SK-N-SH treated with all-trans-retinoic acid at 6 μM for 48 hours (cell line): ENCODE results near the gene GPR3.

Experiments used
- ATAC-seq: fragments of 200-7000 bp; cut with Tn5 transposase; 3 replicates; pipeline ENCODE4 v1.9.1; 2020; ENCODE audit warnings: mild to moderate bottlenecking, moderate library complexity
- ARNTL ChIP-seq: fragments of 450-650 bp; formaldehyde crosslinking; IDR thresholded peaks from 2 replicates; pipeline ENCODE4 v1.5.0; 2020; ENCODE audit warnings: low read depth, mild to moderate bottlenecking, moderate library complexity, borderline replicate concordance
- BACH2 ChIP-seq: fragments of 250-450 bp; sonication (Bioruptor Pico); IDR thresholded peaks from 2 replicates; pipeline ENCODE4 v1.9.0; 2021; ENCODE audit warnings: mild to moderate bottlenecking, borderline replicate concordance
- CREB5 ChIP-seq: fragments of 250-450 bp; sonication (Bioruptor Pico); IDR thresholded peaks from 2 replicates; pipeline ENCODE4 v1.5.1; 2020; ENCODE audit warnings: low read depth, mild to moderate bottlenecking, moderate library complexity
- CSDC2 ChIP-seq: fragments of 250-450 bp; sonication (Bioruptor Pico); IDR thresholded peaks from 2 replicates; pipeline ENCODE4 v1.5.0; 2020; ENCODE audit warnings: mild to moderate bottlenecking, moderate library complexity
- CSRNP3 ChIP-seq: fragments of 250-450 bp; sonication (Bioruptor Pico); IDR thresholded peaks from 2 replicates; pipeline ENCODE4 v1.5.1; 2021; ENCODE audit warnings: mild to moderate bottlenecking, moderate library complexity
- ESRRG ChIP-seq: fragments of 250-450 bp; sonication (Bioruptor Pico); IDR thresholded peaks from 2 replicates; pipeline ENCODE4 v1.6.1; 2021; ENCODE audit warnings: mild to moderate bottlenecking
- GLIS3 ChIP-seq: fragments of 250-450 bp; sonication (Bioruptor Pico); IDR thresholded peaks from 2 replicates; pipeline ENCODE4 v1.5.0; 2020; ENCODE audit warnings: mild to moderate bottlenecking, moderate library complexity
- ISL1 ChIP-seq: fragments of 250-450 bp; sonication (Bioruptor Pico); IDR thresholded peaks from 2 replicates; pipeline ENCODE4 v2.1.2; 2022; ENCODE audit warnings: mild to moderate bottlenecking, moderate library complexity
- OSR1 ChIP-seq: fragments of 250-450 bp; sonication (Bioruptor Pico); IDR thresholded peaks from 2 replicates; pipeline ENCODE4 v1.8.0; 2022; ENCODE audit warnings: moderate library complexity, mild to moderate bottlenecking, inconsistent platforms
- PATZ1 ChIP-seq: fragments of 250-450 bp; sonication (Bioruptor Pico); IDR thresholded peaks from 2 replicates; pipeline ENCODE4 v1.8.0; 2020; ENCODE audit warnings: mild to moderate bottlenecking, moderate library complexity, borderline replicate concordance
- RARB ChIP-seq: fragments of 250-450 bp; sonication (Bioruptor Pico); IDR thresholded peaks from 2 replicates; pipeline ENCODE4 v1.8.0; 2021; ENCODE audit warnings: mild to moderate bottlenecking, moderate library complexity
- SNAI2 ChIP-seq: fragments of 250-450 bp; sonication (Bioruptor Pico); IDR thresholded peaks from 2 replicates; pipeline ENCODE4 v1.5.0; 2020; ENCODE audit warnings: mild to moderate bottlenecking, moderate library complexity
- TCF4 ChIP-seq: fragments of 250-450 bp; sonication (Bioruptor Pico); IDR thresholded peaks from 2 replicates; pipeline ENCODE4 v1.8.0; 2021; ENCODE audit warnings: mild to moderate bottlenecking, moderate library complexity, borderline replicate concordance
- TSHZ2 ChIP-seq: fragments of 250-450 bp; sonication (Bioruptor Pico); IDR thresholded peaks from 2 replicates; pipeline ENCODE4 v1.5.0; 2020; ENCODE audit warnings: mild to moderate bottlenecking, moderate library complexity
- ZC3H10 ChIP-seq: fragments of 250-450 bp; sonication (Bioruptor Pico); IDR thresholded peaks from 2 replicates; pipeline ENCODE4 v1.5.1; 2021; ENCODE audit warnings: mild to moderate bottlenecking, moderate library complexity
- ZFP3 ChIP-seq: fragments of 250-450 bp; sonication (Bioruptor Pico); IDR thresholded peaks from 2 replicates; pipeline ENCODE4 v1.5.0; 2020; ENCODE audit warnings: mild to moderate bottlenecking, moderate library complexity
- ZFP30 ChIP-seq: fragments of 450-650 bp; formaldehyde crosslinking; IDR thresholded peaks from 2 replicates; pipeline ENCODE4 v1.5.0; 2022; ENCODE audit warnings: mild to moderate bottlenecking, moderate library complexity
- ZNF70 ChIP-seq: fragments of 450-650 bp; formaldehyde crosslinking; IDR thresholded peaks from 2 replicates; pipeline ENCODE4 v1.5.0; 2020; ENCODE audit warnings: mild to moderate bottlenecking, moderate library complexity
- ZNF8 ChIP-seq: fragments of 450-650 bp; formaldehyde crosslinking; IDR thresholded peaks from 2 replicates; pipeline ENCODE4 v1.5.0; 2020; ENCODE audit warnings: mild to moderate bottlenecking, moderate library complexity

Gene GPR3

GRCh38 chr1:27427816-27428315 lies 35.4 kb downstream of the GPR3 start:
- no peak for ATAC-seq
- TF ChIP-seq RARB: no peak
- TF ChIP-seq PATZ1 (CRISPR knock-in tag): no peak
- TF ChIP-seq ZNF8 (CRISPR knock-in tag): no peak
- no peak for TF ChIP-seq ZC3H10 (CRISPR knock-in tag)
- TF ChIP-seq CSRNP3 (CRISPR knock-in tag): no peak
- no peak for TF ChIP-seq ZFP30 (CRISPR knock-in tag)
- no peak for TF ChIP-seq OSR1 (CRISPR knock-in tag)
- TF ChIP-seq ZFP3 (CRISPR knock-in tag): no peak
- no peak for TF ChIP-seq CSDC2 (CRISPR knock-in tag)
- no peak for TF ChIP-seq ZNF70 (CRISPR knock-in tag)

- no peak for ATAC-seq
- TF ChIP-seq PATZ1 (CRISPR knock-in tag): no peak
- no peak for TF ChIP-seq ZFP30 (CRISPR knock-in tag)
- TF ChIP-seq CSDC2 (CRISPR knock-in tag): no peak
- no peak for TF ChIP-seq BACH2 (CRISPR knock-in tag)
- no peak for TF ChIP-seq OSR1 (CRISPR knock-in tag)
- TF ChIP-seq ZNF70 (CRISPR knock-in tag): no peak
- TF ChIP-seq ESRRG: no peak
- no peak for TF ChIP-seq TSHZ2 (CRISPR knock-in tag)
- no peak for TF ChIP-seq CREB5
- no peak for TF ChIP-seq ISL1
Measured at GRCh38 chr1:27428316-27429028, 36.0 kb downstream of the GPR3 start.

GRCh38 chr1:27429029-27429425 lies 36.6 kb downstream of the GPR3 start:
- TF ChIP-seq SNAI2: no peak
- TF ChIP-seq ARNTL (CRISPR knock-in tag): no peak
- TF ChIP-seq RARB: no peak
- TF ChIP-seq GLIS3 (CRISPR knock-in tag): no peak
- no peak for TF ChIP-seq TSHZ2 (CRISPR knock-in tag)
- no peak for TF ChIP-seq OSR1 (CRISPR knock-in tag)
- TF ChIP-seq TCF4 (CRISPR knock-in tag): no peak
- no peak for TF ChIP-seq ZFP3 (CRISPR knock-in tag)
- no peak for TF ChIP-seq BACH2 (CRISPR knock-in tag)
- no peak for ATAC-seq
